ENCODE measurements around the gene AMOTL2.

The AMOTL2 gene

GRCh38 chr3:134318166-134318565 lies 56.1 kb downstream of the AMOTL2 start:
- in situ Hi-C loops (cut with HindIII; ENCODE audit: low sequenced_read_pairs) = no loop called here

GRCh38 chr3:134317106-134317947 lies 56.9 kb downstream of the AMOTL2 start:
- in situ Hi-C loops (cut with HindIII; ENCODE audit: low sequenced_read_pairs) = no loop called here

GRCh38 chr3:134315286-134316106 lies 58.8 kb downstream of the AMOTL2 start:
- in situ Hi-C loops (cut with HindIII; ENCODE audit: low sequenced_read_pairs) = no loop called here

GRCh38 chr3:134314588-134315285 lies 59.5 kb downstream of the AMOTL2 start:
- in situ Hi-C loops (cut with HindIII; ENCODE audit: low sequenced_read_pairs) = no loop called here

GRCh38 chr3:134313847-134314587 lies 60.2 kb downstream of the AMOTL2 start:
- in situ Hi-C loops (cut with HindIII; ENCODE audit: low sequenced_read_pairs) = no loop called here

GRCh38 chr3:134312873-134313846 lies 61.1 kb downstream of the AMOTL2 start:
- in situ Hi-C loops (cut with HindIII; ENCODE audit: low sequenced_read_pairs) = no loop called here

GRCh38 chr3:134312072-134312872 lies 62.0 kb downstream of the AMOTL2 start:
- in situ Hi-C loops (cut with HindIII; ENCODE audit: low sequenced_read_pairs) = no loop called here

GRCh38 chr3:134311693-134312071 lies 62.6 kb downstream of the AMOTL2 start:
- in situ Hi-C loops (cut with HindIII; ENCODE audit: low sequenced_read_pairs) = no loop called here

- in situ Hi-C loops (cut with HindIII; ENCODE audit: low sequenced_read_pairs) = no loop called here
Measured at GRCh38 chr3:134311265-134311664, 63.0 kb downstream of the AMOTL2 start.

GRCh38 chr3:134309987-134310700 lies 64.1 kb downstream of the AMOTL2 start:
- in situ Hi-C loops (cut with HindIII; ENCODE audit: low sequenced_read_pairs) = no loop called here

GRCh38 chr3:134308350-134308891 lies 65.8 kb downstream of the AMOTL2 start:
- in situ Hi-C loops (cut with HindIII; ENCODE audit: low sequenced_read_pairs) = no loop called here

- in situ Hi-C loops (cut with HindIII; ENCODE audit: low sequenced_read_pairs) = no loop called here
Measured at GRCh38 chr3:134307425-134307824, 66.8 kb downstream of the AMOTL2 start.

- in situ Hi-C loops (cut with HindIII; ENCODE audit: low sequenced_read_pairs) = no loop called here
Measured at GRCh38 chr3:134306320-134306719, 67.9 kb downstream of the AMOTL2 start.
